Left ventricle myocardium inferior (tissue), 1 donor: ENCODE data around the gene ADAMTSL1. TPM values are rescaled to one million over a fixed set of nuclear protein-coding genes. Genes with fewer than 3 reads are reported as not detected.
A peak's percentile ranks its signal among the peaks of the same experiment; 100 is the strongest.

Experiments used
- DNase-seq: peaks from one replicate; pipeline ENCODE4 v3.0.0-alpha.2; 2020
- H3K27ac ChIP-seq: fragments of 200-600 bp; replicated peaks from 2 replicates; pipeline ENCODE4 v1.8.0; 2021
- H3K27me3 ChIP-seq: fragments of 200-600 bp; 2 replicates; pipeline ENCODE4 v1.8.0; 2021; ENCODE audit warnings: low read depth
- H3K36me3 ChIP-seq: fragments of 200-600 bp; 2 replicates; pipeline ENCODE4 v1.8.0; 2021
- H3K4me1 ChIP-seq: fragments of 200-600 bp; 2 replicates; pipeline ENCODE4 v1.8.0; 2021
- H3K4me3 ChIP-seq: fragments of 200-600 bp; 2 replicates; pipeline ENCODE4 v1.8.0; 2021; ENCODE audit warnings: mild to moderate bottlenecking, moderate library complexity
- H3K9me3 ChIP-seq: fragments of 200-600 bp; replicated peaks from 2 replicates; pipeline ENCODE4 v1.8.0; 2021
- CTCF ChIP-seq: fragments of 200-600 bp; IDR thresholded peaks from 2 replicates; pipeline ENCODE4 v1.8.0; 2021; ENCODE audit warnings: antibody characterized with exemption, mild to moderate bottlenecking, borderline replicate concordance
- intact Hi-C: fragments of 100-400 bp; cut with micrococcal nuclease; formaldehyde crosslinking; loops from one replicate; pipeline ENCODE4 v1.11.0; 2022
- total RNA-seq: library from RNA; stranded (reverse); fragmentation: NEBNext Ultra II Directional; extraction: Animal tissue kit (Norgen Biotek cat#: 25700); gene quantifications from one replicate; pipeline ENCODE4 v1.2.1, GENCODE V29; 2021
- donor health status: DM: no; HTN: yes; CAD: no; lungs with severe emphysema.

The ADAMTSL1 gene
- total RNA-seq, 1 donor from 2014 or later, result 1.7 TPM

GRCh38 chr9:18636781-18637180 lies 162.8 kb downstream of the ADAMTSL1 start:
- no peak for DNase-seq

GRCh38 chr9:18638371-18639249 lies 164.7 kb downstream of the ADAMTSL1 start:
- Histone ChIP-seq H3K27ac (no peak overlapping the region), H3K9me3 (peaks cover 10% of the 10 kb centered on the region), H3K4me1 (no peaks in the 10 kb centered on the region), H3K4me3 (no peak overlapping the region), H3K27me3 (no peaks in the 10 kb centered on the region), H3K36me3 (no peaks in the 10 kb centered on the region)
- no peak for DNase-seq
- intact Hi-C loops, result no loop called here
- TF ChIP-seq CTCF, result no peak

More at GRCh38 chr9:18636781-18637180, 162.8 kb downstream of the ADAMTSL1 start:
- no peak for TF ChIP-seq CTCF
- no peaks in the 10 kb centered on the region for H3K9me3 ChIP-seq
- H3K36me3 ChIP-seq, result no peaks in the 10 kb centered on the region
- peaks cover 12% of the 10 kb centered on the region for H3K4me1 ChIP-seq
- intact Hi-C loops, result no loop called here
- no peak overlapping the region for H3K4me3 ChIP-seq
- H3K27me3 ChIP-seq, result no peaks in the 10 kb centered on the region
- peak overlapping the region; percentile 1 for H3K27ac ChIP-seq

- intact Hi-C loops, result no loop called here
- Histone ChIP-seq H3K27ac (no peak overlapping the region), H3K36me3 (no peaks in the 10 kb centered on the region), H3K27me3 (no peaks in the 10 kb centered on the region), H3K4me3 (no peak overlapping the region), H3K9me3 (peaks cover 17% of the 10 kb centered on the region), H3K4me1 (no peaks in the 10 kb centered on the region)
- no peak for TF ChIP-seq CTCF
- no peak for DNase-seq
Measured at GRCh38 chr9:18639911-18640310, 166.0 kb downstream of the ADAMTSL1 start.

GRCh38 chr9:18658804-18659705 lies 185.1 kb downstream of the ADAMTSL1 start:
- no peak for DNase-seq
- Histone ChIP-seq H3K36me3 (no peaks in the 10 kb centered on the region), H3K27me3 (no peaks in the 10 kb centered on the region), H3K4me1 (no peaks in the 10 kb centered on the region), H3K4me3 (no peak overlapping the region), H3K9me3 (no peaks in the 10 kb centered on the region), H3K27ac (no peak overlapping the region)
- intact Hi-C loops, result no loop called here
- TF ChIP-seq CTCF, result no peak

GRCh38 chr9:18660001-18660400 lies 186.0 kb downstream of the ADAMTSL1 start:
- DNase-seq, result no peak
- Histone ChIP-seq H3K4me1 (no peaks in the 10 kb centered on the region), H3K9me3 (no peaks in the 10 kb centered on the region), H3K4me3 (no peak overlapping the region), H3K27me3 (no peaks in the 10 kb centered on the region), H3K27ac (no peak overlapping the region), H3K36me3 (no peaks in the 10 kb centered on the region)
- no peak for TF ChIP-seq CTCF
- intact Hi-C loops, result no loop called here
